ENCODE data around the gene UNC119B.

- TF ChIP-seq TAF1 (IDR thresholded peaks at IDR 0.05; ENCODE audit: borderline replicate concordance, insufficient read depth, low read length) (no peak), POLR2AphosphoS5 (IDR thresholded peaks at IDR 0.05; ENCODE audit: low read depth, low read length) (no peak), REST (IDR thresholded peaks at IDR 0.05; ENCODE audit: insufficient read depth in 1 of 2, low read depth in 2 of 2, low read length in 2 of 2) (no peak), SIN3A (IDR thresholded peaks at IDR 0.05; ENCODE audit: borderline replicate concordance, insufficient read depth, low read length) (no peak)
These were observed 51.8 kb downstream of the UNC119B start for GRCh38 chr12:120762086-120762485.

All from PFSK-1 (cell line).